ENCODE measurements around the gene LY6G6D.

DNA sequence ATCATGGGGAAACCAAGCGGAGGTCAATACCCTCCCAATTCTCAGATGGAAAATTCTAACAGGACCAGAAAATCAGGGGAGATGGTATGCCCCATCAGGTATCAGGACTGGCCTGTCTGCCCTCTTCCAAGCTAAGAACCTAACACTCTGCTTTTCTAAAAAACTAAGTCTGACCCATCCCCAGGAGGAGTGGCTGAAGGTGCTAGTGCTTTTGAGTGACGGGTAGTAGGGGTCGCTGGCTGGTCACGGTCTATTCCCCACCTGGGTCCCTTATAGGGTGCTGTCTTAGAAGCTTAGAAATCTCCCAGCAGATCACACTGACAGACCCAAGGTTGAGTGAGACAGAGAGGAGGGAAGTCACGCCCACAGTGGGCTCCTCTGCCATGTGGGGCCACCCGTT is 21.6 kb upstream of the LY6G6D start:
- TF ChIP-seq, protein P1, sequence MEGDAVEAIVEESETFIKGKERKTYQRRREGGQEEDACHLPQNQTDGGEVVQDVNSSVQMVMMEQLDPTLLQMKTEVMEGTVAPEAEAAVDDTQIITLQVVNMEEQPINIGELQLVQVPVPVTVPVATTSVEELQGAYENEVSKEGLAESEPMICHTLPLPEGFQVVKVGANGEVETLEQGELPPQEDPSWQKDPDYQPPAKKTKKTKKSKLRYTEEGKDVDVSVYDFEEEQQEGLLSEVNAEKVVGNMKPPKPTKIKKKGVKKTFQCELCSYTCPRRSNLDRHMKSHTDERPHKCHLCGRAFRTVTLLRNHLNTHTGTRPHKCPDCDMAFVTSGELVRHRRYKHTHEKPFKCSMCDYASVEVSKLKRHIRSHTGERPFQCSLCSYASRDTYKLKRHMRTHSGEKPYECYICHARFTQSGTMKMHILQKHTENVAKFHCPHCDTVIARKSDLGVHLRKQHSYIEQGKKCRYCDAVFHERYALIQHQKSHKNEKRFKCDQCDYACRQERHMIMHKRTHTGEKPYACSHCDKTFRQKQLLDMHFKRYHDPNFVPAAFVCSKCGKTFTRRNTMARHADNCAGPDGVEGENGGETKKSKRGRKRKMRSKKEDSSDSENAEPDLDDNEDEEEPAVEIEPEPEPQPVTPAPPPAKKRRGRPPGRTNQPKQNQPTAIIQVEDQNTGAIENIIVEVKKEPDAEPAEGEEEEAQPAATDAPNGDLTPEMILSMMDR (IDR thresholded peaks at IDR 0.05): no peak
- TF ChIP-seq POLR2A (IDR thresholded peaks at IDR 0.05): no peak
